GM23248 (cell line): ENCODE results near the gene RHOC.
"Not testable (repeated sequence)": the region's sequence is repeated elsewhere in the genome, so short reads cannot be mapped to it uniquely, and the experiment has no call there.

Experiments used
- EZH2 ChIP-seq: fragments of 200-600 bp; sonication (generic); IDR thresholded peaks from 2 replicates; pipeline ENCODE4 v1.6.1; 2018; ENCODE audit warnings: antibody characterized with exemption, mild to moderate bottlenecking; ENCODE audit not compliant: insufficient read depth, poor library complexity, severe bottlenecking
- EZH2phosphoT487 ChIP-seq: fragments of 200-600 bp; sonication (generic); IDR thresholded peaks from 2 replicates; pipeline ENCODE4 v1.6.1; 2018; ENCODE audit warnings: antibody characterized with exemption, moderate library complexity, mild to moderate bottlenecking, low read depth; ENCODE audit not compliant: insufficient read depth

- not testable (repeated sequence) for TF ChIP-seq EZH2, EZH2phosphoT487
Observed at GRCh38 chr1:112729011-112729410, 22.1 kb upstream of the RHOC start.
